ENCODE data around the gene SLC25A40. TPM values are rescaled to one million over a fixed set of nuclear protein-coding genes. Genes with fewer than 3 reads are reported as not detected.
"Not testable (repeated sequence)": the region's sequence is repeated elsewhere in the genome, so short reads cannot be mapped to it uniquely, and the experiment has no call there.

The SLC25A40 gene, protein sequence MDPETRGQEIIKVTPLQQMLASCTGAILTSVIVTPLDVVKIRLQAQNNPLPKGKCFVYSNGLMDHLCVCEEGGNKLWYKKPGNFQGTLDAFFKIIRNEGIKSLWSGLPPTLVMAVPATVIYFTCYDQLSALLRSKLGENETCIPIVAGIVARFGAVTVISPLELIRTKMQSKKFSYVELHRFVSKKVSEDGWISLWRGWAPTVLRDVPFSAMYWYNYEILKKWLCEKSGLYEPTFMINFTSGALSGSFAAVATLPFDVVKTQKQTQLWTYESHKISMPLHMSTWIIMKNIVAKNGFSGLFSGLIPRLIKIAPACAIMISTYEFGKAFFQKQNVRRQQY
- 15.4 and 38.4 TPM in 2 replicates for total RNA-seq (2014; rRNA removed; shearing (Covaris generic))

DNA sequence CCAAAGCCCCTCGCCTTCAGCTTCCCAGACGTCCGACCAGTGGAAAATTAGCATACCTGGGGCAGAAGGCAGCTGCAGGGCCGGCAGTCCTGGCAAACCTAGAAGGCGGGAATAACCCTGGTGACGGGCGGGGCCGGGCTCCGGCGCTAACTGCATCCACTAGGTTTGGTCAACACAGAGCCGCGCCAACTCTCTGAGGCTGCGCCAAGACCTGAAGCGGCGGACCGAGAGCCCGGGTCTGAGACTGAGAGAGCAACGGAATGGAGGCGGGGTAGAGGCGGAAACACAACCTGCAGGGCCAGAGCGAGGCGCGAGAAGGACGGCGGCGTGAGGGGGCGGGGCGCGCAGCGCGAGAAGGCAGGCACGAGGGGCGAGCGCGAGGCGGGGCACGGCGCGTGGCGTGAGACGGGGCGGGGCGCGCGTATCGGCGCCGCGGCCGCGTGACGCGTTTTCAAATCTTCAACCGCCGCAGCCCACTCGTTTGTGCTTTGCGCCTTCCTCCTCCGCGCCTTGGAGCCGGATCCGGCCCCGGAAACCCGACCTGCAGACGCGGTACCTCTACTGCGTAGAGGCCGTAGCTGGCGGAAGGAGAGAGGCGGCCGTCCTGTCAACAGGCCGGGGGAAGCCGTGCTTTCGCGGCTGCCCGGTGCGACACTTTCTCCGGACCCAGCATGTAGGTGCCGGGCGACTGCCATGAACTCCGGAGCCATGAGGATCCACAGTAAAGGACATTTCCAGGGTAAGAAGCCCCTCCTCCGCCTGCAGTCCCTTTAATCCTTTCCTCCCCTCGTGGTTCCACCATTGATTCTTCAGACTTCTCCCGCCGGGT lies at the start of gene SLC25A40, which contains the start of gene DBF4:
TSS of gene SLC25A40 (minus strand) at position 321 of the 829 bp plus-strand sequence. CDS start 17,633 bp downstream, outside the sequence.
TSS of gene DBF4 (plus strand) at position 454 of the 829 bp plus-strand sequence. CDS start at position 694, 240 bp downstream.
- peak; percentile 98 for DNase-seq (ENCODE audit: low spot score)

DNA sequence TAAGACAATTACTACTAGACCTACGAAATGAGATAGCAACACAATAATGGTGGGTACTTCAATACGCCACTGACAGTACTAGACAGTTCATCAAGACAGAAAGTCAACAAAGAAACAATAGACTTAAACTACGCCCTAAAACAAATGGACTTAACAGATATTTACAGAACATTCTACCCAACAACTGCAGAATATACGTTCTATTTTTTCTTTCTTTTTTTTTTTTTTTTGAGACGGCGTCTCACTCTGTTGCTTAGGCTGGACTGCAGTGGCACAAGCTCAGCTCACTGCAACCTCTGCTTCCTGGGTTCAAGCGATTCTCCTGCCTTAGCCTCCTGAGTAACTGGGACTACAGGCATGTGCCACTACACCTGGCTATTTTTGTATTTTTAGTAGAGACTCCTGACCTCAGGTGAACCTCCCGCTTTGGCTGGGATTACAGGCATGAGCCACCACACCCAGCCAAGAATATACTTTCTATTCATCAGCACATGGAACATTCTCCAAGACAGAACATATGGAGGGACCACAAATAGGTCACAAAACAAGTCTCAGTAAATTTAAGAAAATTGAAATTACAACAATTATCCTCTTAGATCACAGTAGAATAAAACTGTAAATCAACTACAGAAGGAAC lies 46.7 kb upstream of the SLC25A40 start:
- DNase-seq (ENCODE audit: low spot score): not testable (repeated sequence)

DNA sequence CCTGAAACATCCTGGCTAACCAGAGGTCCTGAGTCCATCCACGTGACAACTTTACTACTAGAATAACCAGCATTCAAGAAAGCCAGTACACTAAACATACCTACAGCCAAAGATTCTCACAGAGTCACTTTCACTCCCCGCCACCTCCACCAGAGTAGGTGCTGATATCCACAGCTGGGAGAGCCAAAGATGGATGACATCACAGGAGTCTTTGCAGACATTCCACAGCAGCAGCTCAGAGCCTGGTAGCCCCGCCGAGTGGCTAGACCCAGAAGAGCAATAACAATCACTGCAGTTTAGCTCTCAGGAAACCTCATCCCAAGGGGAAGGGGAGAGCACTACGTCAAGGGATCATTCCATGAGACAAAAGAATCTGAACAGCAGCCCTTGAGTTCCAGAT lies 44.4 kb upstream of the SLC25A40 start:
- DNase-seq (ENCODE audit: low spot score): no peak

DNA sequence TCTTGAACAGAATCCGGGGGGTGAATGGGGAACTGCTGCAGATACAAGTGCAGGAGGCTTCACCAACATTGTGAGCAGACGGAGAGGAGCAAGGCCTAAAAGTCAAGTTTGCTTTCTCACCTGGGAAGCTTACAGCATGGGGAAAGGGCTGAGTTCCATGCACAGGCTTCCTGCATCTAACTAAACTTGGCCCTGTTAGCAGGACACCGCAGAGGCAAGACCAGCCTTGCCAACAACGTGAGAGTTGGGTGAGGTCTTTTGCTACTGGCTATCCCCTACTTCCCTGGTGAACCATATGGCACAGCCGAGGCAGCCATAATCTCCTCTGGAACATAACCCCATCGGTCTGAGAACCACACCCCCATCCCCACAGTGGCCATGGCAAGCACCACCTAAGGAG lies 43.7 kb upstream of the SLC25A40 start:
- no peak for DNase-seq (ENCODE audit: low spot score)

DNA sequence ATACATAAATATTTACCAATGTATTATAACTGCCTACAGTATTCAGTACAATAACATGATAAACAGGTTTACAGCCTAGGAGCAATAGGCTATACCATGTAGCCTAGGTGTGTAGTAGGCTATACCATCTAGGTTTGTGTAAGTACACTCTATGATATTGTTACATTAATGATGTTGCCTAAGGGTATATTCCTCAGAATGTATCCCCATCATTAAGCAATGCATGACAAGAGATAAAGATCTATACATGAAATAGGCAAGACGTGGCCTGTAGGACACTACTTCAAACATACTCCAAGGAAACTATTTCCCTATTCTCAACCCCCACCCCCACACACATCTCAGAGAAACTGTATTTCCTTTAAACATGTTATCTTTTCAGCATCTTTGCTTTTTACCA lies 42.6 kb upstream of the SLC25A40 start:
- DNase-seq (ENCODE audit: low spot score): no peak

DNA sequence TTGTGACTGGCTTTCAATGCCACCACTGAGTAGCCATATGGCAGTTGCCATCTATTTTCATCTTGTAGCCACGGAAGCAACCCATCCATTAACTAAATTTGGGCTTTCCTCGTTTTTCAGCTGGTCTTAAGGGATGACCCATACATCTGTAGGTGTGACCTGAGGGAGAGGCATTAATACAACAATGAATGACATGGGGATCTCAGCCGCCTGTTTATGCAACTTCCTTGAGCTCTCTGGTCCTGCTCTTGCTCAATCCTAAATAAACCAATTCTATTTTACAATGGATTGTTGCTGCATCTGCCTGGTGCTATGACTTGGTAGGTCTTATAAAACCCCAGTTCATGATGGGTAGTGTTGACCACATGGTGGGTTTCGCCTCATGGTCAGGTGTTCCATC lies 36.0 kb upstream of the SLC25A40 start:
- no peak for DNase-seq (ENCODE audit: low spot score)

DNA sequence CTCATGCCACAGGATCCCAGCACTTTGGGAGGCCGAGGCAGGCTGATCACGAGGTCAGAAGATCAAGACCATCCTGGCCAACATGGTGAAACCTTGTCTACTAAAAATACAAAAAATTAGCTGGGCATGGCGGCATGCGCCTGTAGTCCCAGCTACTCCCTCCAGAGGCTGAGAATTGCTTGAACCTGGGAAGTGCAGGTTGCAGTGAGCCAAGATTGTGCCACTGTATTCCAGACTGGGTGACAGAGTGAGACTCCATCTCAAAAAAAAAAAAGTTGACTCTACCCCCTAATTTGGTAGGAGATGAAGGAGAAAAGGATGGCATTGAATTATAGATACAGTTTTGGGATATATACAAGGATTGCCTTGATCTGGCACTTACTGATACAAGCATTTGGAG lies 32.7 kb upstream of the SLC25A40 start:
- DNase-seq (ENCODE audit: low spot score): not testable (repeated sequence)

DNA sequence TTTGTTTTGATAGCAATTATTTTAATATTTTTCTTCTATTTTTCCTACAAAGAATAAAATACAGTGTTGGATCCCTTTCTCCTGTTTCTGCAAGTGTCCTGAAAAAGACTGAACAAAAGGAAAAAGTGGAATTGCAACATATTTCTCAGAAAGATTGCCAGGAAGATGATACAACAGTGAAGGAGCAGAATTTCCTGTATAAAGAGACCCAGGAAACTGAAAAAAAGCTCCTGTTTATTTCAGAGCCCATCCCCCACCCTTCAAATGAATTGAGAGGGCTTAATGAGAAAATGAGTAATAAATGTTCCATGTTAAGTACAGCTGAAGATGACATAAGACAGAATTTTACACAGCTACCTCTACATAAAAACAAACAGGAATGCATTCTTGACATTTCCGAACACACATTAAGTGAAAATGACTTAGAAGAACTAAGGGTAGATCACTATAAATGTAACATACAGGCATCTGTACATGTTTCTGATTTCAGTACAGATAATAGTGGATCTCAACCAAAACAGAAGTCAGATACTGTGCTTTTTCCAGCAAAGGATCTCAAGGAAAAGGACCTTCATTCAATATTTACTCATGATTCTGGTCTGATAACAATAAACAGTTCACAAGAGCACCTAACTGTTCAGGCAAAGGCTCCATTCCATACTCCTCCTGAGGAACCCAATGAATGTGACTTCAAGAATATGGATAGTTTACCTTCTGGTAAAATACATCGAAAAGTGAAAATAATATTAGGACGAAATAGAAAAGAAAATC lies 31.2 kb upstream of the SLC25A40 start:
- DNase-seq (ENCODE audit: low spot score): not testable (repeated sequence)

DNA sequence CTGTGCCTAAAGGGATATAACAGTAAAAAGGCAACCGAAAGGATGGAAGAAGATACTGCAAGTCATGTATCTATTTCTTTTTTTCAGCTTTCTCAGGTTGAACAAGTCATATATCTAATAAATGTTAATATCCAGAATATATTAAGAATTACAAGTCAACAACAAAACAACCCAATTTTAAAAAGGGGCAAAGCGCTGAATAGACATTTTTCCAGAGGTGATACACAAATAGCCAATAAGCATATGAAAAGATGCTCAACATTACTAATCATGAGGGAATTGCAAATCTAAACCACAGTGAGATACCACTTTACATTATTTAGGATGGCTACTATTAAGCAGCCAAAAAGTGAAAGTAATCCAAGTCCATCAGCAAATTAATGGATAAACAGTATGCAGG lies 23.1 kb upstream of the SLC25A40 start:
- DNase-seq (ENCODE audit: low spot score): no peak

DNA sequence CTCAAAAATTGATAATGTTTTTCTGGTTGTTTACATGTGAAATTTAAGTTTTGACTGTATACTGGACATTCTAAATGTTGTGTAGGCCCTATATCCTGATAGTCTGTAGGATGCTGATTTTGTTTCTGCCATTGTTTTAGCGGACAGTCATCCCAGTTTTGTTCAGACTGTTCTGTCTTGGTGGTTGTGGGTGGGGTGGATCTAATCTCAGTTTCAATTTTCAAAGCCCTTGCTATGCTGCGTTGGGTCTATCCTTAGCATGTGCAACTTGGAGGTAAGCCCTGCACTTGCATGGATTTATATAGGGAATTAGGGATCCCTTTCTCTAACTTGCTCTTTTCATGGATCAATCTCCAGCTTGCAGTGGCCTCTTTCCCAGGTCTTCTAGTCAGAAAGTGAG lies 19.2 kb upstream of the SLC25A40 start:
- DNase-seq (ENCODE audit: low spot score): no peak

DNA sequence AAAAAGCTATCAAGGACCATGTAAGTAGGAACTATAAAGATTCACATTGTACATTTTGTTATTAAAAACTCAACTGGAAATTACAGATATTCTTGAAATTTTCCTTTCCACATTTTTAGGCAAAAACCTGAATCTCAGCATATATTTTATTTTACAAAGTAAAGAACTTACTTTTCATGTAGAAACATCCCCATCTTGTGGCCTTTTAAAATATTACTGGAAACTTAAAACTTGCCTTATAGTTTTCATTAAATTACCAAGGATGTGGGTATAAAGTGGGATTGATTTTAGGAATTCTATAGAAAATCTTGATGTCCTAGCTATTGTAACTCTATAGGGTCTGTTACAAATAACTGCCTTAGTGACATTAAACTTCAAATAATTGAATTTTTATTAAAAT lies 10.7 kb upstream of the SLC25A40 start:
- peak; percentile 28 for DNase-seq (ENCODE audit: low spot score)

DNA sequence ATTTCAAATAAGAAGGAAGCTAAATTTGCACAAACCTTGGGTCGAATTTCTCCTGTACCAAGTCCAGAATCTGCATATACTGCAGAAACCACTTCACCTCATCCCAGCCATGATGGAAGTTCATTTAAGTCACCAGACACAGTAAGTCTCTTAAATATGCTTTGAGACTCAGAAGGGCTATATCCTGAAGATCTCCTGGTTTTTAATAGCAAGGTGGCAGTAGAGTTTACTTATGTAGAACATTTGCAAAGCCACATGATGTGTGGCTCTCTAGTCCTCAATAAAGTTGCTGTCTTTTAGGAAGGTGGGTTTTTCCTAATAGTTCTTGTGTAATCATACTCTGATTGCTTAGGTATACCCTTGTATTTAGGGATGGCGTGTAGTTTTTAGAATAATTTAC lies 8.9 kb upstream of the SLC25A40 start:
- DNase-seq (ENCODE audit: low spot score): no peak

DNA sequence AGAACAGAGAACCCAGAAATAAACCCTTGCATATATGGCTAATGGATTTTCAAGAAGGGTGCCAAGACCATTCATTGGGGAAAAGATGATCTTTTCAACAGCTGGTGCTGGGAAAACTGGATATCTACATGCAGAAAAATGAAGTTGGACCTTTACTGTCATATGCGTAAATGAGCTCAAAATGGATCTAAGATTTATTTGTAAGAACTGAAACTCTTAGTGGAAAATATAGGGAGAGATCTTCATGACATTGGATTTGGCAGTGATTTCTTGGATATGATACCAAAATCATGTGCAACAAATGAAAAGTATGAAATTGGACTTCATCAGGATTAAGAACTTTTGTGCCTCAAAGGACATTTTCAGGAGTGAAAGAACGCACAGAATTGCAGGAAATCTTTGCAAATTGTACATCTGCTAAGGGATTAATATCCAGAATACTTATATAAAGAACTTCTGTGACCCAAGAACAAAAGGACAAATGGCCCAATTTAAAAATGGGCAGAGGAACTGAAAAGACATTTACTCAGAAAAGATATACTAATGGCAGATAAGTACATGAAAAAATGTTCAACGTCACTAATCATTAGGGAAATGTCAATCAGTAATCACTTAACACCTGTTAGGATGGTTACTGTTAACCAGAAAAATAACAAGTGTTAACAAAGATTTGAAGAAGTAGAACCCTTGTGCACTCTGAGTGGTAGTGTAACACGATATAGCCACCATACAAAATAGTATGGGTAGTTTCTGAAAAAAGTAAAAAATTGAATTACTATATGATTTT lies 6.2 kb upstream of the SLC25A40 start:
- no peak for DNase-seq (ENCODE audit: low spot score)

DNA sequence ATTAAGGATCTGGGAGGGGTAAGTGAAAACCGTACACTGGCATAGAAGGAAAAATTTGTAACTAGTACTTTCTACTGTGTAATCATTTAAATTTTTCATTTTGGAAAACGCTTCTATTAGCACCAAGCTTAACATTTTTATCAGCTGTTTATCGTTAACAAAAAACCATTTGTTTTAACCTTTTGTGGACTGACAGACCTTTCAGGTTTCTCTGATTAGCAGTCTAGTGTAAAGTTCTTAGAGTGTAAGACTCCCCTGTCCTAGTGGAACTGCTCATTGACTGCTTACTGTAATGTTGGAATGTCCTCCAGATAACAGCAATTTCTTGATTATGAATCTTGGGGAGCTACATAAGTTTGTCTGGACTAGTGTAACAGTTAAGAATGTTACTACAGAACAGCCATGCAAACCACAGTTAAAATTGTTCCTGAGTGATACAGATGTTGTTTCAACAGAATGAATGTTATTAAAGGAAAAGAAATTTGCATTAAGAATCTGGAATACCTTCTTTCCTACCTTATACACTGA lies 2.1 kb upstream of the SLC25A40 start:
- DNase-seq (ENCODE audit: low spot score): no peak

DNA sequence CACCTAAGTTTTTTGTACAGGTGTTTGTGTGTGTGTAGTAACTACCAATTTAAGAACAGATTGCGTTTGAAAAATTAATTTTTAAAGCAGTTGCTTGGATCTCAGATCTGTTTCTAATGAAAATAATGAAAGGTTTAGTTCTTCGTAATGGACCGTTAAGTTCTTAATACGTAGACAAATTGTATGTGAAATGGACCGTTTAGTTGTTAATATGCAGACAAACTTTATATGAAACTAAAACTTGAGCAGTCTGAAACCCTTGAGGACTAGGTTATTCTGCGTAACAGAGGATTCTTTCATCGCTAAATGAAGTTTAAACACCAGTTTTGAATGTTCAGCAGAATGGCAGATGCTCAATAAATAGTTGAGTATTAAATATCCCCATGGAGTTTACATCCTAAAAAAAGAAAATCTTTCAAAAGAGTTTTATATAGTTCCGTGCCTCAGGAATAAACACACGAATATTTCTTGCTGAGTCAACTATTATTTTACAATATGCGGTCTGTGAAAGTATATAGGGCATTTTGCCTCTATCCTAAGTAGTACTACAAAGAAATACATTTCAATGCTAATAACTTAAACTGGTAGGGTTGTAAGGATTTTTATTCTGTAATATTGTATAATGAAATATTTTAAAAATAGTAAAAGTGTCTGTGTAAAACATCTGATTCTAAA lies 1.3 kb upstream of the SLC25A40 start:
- no peak for DNase-seq (ENCODE audit: low spot score)

DNA sequence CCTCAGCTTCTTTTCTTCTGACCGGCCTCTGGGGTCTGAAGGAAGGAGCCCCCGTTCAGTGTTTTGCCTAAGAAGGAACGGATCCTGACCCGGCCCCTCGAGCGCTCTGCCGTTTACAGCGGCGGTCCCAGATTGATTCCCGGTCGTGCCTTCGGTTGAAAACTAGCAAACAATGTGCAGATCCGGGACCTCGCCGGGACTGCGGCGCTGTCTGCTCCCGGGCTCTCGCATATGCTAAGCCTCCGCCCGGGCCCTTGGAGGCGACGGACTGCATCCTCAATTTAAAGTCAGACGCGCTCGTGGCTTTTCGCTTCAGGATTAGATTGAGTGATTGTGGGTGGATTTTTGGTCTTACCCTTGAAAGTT lies 692 bp upstream of the SLC25A40 start:
- peak; percentile 41 for DNase-seq (ENCODE audit: low spot score)

DNA sequence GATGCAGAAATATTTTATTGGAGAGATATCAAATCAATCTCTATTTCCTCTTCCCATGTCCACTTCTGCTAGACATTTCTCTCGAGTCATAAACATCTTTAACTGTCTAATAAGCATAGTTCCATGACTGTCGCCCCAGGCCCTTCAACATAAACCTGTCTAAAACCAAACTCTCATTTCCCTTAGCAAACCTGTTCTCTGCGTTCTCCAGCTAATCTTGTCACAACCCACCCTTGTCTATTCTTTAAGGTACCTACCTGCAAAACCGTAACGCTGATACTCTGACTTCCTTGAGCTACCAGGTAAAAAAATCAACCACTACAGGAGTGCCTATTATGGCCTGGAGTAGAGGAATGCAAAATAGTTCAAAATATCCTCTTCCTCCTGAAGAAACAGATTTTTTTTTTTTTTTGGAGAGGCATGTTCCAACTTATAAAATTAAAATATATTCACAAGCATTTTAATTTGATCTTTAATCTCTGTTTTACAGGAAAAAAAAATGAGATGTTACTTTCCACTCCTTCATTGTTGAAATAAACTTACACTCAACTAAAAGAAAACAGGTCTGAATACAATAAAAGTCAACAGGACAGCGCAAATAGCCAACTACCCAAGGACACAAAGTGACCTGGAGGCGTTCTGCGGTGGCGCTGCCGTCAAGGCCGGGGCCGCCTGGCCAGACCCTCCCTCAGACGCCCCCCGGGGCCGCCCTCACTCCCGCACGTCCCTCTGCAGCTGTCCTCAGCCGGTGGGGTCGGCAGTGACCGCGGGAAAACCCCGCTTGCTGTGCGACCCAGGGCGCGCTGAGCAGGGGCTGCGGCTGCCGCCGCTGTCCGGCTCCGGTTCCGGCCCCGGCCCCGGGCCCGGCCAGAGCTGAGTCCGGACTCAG lies 765 bp downstream of the SLC25A40 start:
- DNase-seq (ENCODE audit: low spot score): peak; percentile 13

DNA sequence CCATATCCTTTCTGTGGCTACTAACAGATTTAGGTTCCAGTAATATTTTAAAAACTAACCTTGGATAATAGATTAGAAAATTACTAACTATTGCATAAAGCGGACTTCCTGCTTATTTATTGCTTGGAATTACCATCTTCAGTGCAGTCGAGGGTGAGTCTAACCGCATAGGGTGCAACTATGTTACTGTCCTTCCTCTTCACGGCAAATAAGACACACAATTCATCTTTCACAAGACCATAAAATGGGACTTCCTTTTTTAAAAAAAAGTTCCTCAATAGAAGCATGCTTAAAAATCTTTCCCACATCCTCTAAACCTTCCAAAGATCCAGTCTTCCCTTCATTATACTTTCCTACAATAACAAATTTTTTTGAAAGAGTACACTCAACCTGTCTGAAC lies 2.1 kb downstream of the SLC25A40 start:
- no peak for DNase-seq (ENCODE audit: low spot score)

DNA sequence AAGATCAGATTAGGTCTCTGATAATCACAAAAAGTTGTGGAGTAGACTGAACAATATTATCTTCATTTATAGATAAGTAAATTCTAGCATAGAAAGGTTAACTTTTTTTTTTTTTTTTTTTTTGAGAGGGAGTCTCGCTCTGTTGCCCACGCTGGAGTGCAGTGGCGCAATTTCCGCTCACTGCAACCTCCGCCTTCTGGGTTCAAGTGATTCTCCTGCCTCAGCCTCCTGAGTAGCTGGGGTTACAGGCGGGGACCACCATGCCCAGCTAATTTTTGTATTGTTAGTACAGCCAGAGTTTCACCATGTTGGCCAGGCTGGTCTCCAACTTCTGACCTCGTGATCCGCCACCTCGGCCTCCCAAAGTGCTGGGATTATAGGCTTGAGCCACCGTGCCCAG lies 2.8 kb downstream of the SLC25A40 start:
- not testable (repeated sequence) for DNase-seq (ENCODE audit: low spot score)

All from H4 (cell line).